ENCODE data around the gene HCCS.
A peak's percentile ranks its signal among the peaks of the same experiment; 100 is the strongest.

Gene HCCS

GRCh38 chrX:11111037-11111851 is at the start of gene HCCS:
Gene HCCS, plus strand, starts transcription at chrX:11111332. Its CDS starts 729 bp downstream, at chrX:11112061.
- peak within 1 kb of the TSS; percentile 80 for H3K4me3 ChIP-seq
- no peak for TF ChIP-seq CTCF (IDR thresholded peaks at IDR 0.05)
- DNase-seq (ENCODE audit: low spot score) = peak; percentile 90
- peak within 1 kb of the TSS; percentile 73 to 92 for H3K27ac ChIP-seq

DNA sequence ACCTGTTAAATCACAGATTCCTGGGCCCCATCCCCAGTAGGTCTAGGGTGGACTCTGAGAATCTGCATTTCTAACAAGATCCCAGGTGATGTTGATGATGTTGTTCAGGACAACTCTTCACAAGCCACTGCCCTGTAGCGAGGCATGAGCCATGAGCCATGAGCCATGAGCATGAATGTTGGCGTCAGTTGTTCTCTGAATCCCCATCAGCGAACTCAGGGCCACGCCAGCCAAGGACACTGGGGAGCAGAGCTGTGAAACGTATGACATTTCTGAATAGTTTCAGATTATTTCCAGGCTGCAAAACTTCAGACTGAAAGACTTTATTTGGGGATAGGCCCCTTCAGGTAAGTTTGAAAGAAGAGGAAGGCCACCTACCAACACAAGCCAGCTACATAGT is 46.9 kb upstream of the HCCS start:
- H3K4me3 ChIP-seq = no peak overlapping the region
- no peak for TF ChIP-seq CTCF (IDR thresholded peaks at IDR 0.05)
- DNase-seq (ENCODE audit: low spot score) = no peak
- no peak overlapping the region for H3K27ac ChIP-seq

DNA sequence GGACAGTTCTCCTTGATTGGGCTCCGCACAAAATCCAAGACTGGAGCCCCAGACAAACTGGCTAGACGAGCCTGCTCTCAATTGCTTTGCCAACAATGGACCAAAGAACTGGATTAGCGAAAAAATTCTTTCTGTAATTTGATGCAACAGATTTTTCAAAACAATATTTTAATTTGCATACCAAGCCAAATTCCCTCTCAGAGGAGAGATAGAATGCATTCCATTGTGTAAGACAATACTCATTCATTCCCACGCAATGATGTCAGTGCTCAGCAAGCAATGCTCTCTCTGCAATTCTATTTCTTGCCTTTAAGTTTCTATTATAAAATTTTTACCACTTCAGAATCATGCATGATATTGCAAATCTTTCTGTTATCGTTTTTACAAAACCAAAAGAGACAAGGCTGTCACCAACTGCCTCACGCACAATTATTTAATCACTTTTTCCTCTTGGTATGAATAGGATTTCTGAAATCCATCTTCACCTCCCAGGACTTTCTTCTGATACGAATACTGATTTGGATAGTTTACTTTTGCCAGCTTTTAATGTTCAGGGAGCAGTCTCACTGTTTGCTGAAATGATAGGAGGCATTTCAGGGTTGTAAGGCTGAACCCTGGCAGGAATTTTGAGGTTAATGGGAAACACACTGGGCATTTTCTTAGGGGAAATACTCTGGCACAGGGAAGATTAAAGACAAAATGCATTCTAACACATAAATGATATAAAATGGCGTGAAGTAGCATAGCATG is 46.1 kb upstream of the HCCS start:
- Histone ChIP-seq H3K27ac (peak overlapping the region in 1 of 2 donors; percentile 6), H3K4me3 (no peak overlapping the region)
- no peak for DNase-seq (ENCODE audit: low spot score)
- no peak for TF ChIP-seq CTCF (IDR thresholded peaks at IDR 0.05)

GRCh38 chrX:11066812-11067211 is 44.3 kb upstream of the HCCS start:
- TF ChIP-seq CTCF (IDR thresholded peaks at IDR 0.05) = no peak
- H3K4me3 ChIP-seq = no peak overlapping the region
- no peak for DNase-seq (ENCODE audit: low spot score)
- no peak overlapping the region for H3K27ac ChIP-seq

DNA sequence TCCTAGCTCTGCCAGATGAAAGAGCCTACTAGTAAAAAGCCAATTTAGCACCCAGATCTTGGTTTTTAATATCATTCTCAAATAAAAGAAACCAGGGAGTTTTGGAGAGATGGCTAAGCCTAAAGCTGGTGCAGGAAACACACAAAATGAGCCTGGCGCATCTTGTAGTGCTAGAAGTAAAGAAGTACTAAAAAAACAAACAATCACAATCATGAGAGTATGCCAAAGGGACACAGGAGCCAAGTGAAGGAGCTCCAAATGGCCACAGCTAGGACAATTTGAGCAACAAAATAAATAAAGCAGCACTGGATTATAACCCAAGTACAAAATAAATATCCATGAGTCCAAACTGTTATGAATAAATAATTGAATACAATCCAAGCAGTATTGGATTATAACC is 37.8 kb upstream of the HCCS start:
- DNase-seq (ENCODE audit: low spot score) = no peak
- H3K4me3 ChIP-seq = no peak overlapping the region
- H3K27ac ChIP-seq = no peak overlapping the region
- no peak for TF ChIP-seq CTCF (IDR thresholded peaks at IDR 0.05)

GRCh38 chrX:11080741-11081305 is 30.3 kb upstream of the HCCS start:
- Histone ChIP-seq H3K4me3 (no peak overlapping the region), H3K27ac (no peak overlapping the region)
- no peak for TF ChIP-seq CTCF (IDR thresholded peaks at IDR 0.05)
- no peak for DNase-seq (ENCODE audit: low spot score)
